OCI-M1 (cell line): ENCODE data around the gene LGALSL.
A peak's percentile ranks its signal among the peaks of the same experiment; 100 is the strongest.

ENCODE experiments used
- DNase-seq: peaks from one replicate; lab custom pipeline; 2025; lab: John Stamatoyannopoulos, UW

LGALSL gene

DNA sequence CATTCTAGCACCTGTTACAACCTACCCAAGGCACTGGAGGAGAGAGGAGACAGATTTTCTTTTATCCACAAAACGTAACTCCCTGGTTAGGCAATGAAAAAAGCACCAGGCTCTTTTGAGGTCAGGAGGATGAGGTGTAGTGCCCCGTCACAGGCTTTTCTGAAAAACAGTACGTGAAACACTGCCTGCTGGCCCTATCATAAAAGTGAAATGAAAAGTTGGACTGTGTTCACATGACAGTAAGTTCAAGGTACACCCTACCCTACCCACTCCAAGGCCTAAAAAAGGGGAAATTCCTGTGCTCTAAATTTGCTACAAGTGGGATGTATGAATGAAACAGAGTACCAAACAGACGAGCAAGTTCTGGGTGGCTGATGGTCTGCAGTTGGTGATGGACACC lies 17.6 kb downstream of the LGALSL start:
- DNase-seq = no peak

DNA sequence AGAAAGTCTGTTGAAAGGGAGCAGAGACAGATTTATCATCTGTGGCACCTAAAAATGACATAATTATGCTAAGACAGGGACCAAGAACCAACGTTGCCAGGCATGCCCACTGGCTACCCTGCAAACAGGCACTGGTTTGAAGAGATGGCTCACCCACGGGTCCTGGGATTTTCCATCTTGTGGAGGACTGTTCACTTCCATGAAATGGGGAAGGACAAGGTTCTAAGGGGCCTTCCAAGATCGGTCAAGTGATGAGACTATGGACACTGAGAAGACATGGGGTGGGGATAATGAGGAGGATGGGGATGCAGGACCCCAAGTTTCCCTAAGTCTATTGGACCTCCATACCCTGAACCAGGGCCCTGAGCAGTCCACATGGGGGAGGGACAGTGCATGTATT lies 18.9 kb downstream of the LGALSL start:
- DNase-seq = no peak

DNA sequence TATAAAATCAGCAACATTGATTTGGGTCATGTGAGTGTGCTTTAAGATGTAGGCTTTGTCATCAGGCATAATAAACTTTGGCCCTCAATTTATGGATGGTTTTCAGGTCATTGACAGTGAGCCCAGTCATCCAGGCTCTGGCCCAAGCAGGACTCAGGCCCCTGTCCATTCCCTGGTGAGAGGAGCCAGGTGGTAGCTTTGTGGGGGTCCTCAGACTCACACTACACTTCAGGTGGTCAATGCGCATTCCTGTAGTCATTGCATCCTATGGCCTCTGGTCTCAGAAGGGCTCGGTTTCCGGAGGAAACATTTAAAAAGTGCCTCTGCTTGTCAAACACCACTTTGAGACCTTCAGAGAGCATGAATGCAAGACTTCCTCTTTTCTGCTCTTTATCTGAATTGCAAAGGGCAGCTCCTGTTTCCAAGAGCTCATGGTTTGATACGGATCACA lies 20.2 kb downstream of the LGALSL start:
- DNase-seq = peak; percentile 78

GRCh38 chr2:64474636-64475035 lies 20.7 kb downstream of the LGALSL start:
- no peak for DNase-seq

DNA sequence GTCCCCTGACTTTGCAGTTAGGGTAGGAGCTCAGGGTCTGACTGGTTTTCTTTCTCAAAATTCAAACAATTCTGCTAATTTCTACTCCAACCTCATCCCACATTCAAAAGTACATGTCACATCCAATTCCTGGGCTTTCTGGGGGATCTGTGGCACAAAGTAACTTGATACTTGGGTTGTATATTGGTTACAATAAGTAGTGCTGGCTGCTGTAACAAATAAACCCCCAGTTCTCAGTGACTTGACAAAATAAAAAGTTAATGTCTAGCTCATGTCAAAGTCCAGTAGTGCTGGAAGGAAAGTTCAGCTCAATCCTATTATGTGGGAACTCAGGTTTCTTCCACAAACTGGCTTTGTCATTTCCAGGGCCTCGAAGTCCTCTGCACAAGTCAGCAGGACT lies 23.1 kb downstream of the LGALSL start:
- DNase-seq = no peak

DNA sequence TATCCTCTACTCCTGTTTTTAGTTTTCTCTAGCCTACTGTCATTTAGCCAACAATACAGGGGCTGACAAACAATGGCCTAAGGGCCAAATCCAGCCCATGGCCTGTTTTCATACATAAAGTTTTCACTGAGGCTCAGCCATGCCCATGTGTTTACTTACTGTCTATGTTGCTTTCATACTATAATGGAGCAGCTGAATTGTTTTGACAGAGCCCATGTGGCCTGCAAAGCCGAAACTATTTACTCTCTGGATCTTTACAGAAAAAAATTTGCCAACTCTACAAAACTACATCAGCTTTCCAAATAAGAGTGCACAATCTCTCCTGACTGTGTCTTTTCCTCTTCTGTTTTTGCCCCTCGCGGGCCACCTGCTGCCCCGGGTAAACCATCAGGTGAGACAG lies 24.0 kb downstream of the LGALSL start:
- no peak for DNase-seq

DNA sequence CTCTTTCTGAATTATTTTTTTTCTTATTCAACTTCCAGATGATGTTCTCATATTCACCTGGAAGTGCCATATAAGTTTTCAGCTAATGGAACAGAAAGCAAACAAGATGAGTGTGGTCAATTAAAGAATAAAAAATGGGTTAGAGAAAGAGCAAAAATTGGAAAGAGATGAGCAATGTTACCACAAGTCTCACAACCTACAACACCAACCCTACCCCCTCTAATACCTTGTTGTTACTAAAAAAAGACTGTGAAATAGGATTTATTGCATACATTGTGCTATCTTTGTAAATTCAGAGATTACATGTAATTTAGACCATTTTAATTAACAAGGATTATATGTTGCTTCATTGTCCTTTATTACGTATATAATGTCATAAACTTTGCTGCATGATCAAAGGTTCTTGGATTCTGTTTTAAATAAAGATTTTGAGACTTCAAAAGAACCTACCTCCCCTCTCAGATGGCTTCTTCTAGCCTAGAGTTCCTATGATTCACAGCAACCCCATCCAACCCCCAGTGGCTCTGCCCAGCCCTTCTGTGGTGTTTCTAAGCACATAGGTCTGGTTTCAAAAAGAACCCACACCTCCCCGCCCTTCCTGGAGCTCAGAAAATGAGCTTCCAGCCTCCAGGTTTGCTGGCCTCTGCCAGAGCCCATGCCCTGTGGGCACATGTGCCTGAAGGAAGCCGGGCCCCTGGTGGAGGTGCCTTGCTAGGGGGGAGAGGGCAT lies 24.7 kb downstream of the LGALSL start:
- no peak for DNase-seq

DNA sequence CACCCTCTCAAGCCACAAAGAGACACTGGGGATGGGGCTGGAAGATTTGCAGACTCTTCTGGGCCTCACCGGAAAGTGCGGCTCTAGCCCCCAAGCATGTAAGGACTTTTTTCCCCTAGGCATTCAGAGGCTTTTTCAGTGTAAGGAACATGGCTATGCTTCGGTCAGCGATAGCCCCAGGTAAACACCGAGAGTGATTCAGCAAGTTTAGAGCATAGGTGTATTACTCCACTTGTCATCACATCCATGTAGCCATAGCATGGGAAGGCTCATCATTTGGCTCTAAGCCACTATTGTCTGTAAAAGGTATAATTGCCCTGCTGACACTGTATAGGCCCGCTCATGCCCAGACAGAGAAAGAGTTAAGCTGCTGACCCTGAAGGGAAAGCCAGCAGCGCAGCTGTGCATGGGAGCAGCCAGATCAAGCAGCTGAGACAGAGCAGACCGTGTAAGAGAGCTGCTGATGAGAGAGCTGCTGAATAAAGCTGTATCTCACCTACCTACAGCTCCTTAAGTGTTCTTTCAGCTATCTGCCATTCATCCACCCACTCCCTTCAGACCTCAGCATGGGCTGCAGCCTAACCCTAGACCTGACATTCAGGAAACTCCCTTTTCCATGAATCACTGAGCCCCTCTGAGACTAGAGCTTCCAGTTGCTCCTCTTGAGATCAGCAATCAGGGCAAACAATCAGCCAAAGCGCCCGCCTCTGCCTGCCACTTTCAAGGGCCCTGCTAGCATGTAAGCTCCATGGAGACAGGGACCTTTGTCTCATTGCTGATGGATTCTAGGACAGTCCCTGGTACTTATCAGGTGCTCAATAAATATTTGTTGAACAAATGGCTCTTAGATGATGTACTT lies 25.5 kb downstream of the LGALSL start:
- no peak for DNase-seq

- no peak for DNase-seq
Measured at GRCh38 chr2:64481665-64482064, 27.7 kb downstream of the LGALSL start.

- DNase-seq = no peak
Measured at GRCh38 chr2:64482243-64482642, 28.3 kb downstream of the LGALSL start.

DNA sequence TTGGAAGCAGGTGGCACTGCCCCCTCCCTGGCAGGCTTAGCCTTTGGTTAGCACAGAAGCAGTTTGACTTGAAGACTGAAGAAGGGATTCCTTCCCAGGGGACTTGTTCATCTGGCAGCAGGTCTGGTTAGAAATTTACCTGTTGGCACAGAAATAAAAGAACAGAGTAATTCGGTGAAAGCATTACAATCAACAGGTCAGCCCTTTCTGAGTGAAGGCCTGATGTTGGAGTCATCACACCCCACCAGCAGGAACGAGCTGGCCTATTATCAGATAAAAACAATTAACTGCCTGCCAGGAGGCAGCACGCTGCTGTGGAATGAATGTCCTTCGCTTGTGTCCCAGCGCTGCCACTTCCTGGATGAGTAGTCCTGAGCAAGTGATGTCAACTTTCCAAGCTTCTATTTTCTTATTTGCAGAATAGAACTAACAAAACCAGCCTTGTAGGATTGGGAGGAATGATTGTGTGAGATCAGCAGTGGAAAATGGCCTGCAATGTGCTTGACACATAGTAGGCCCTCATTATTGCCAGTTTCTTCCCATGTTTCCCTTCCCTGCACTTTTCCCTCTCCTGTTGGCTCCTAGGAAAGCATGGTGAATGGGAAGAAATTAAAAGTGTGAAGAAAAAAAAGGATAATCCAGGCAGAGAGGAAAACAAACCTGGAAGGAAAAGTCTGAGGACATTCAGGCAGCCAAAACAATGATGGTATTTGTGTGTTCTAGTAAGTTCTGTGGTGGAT lies 29.0 kb downstream of the LGALSL start:
- no peak for DNase-seq

- DNase-seq = no peak
Measured at GRCh38 chr2:64485331-64485730, 31.4 kb downstream of the LGALSL start.

DNA sequence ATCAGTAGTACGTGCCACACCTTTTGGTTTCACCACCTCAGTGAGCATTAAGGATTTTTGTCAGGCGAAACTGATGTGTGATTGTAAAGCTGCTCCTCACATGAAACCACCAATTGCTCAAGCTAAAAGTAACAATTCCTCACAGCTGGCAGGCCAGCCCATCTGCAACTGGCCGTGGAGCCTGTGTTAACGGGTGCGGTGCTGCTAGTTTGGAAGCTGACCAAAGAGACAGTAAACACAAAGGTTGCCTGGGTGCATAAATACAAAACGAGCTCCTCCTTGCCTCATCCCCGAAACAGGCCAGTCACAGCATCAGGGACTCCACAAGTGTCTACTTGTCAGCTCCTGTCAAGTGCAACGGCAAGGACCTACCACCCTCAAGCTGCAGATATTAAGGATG lies 32.0 kb downstream of the LGALSL start:
- no peak for DNase-seq

- no peak for DNase-seq
Measured at GRCh38 chr2:64487256-64488049, 33.5 kb downstream of the LGALSL start.

- peak; percentile 70 for DNase-seq
Measured at GRCh38 chr2:64488050-64488974, 34.4 kb downstream of the LGALSL start.

DNA sequence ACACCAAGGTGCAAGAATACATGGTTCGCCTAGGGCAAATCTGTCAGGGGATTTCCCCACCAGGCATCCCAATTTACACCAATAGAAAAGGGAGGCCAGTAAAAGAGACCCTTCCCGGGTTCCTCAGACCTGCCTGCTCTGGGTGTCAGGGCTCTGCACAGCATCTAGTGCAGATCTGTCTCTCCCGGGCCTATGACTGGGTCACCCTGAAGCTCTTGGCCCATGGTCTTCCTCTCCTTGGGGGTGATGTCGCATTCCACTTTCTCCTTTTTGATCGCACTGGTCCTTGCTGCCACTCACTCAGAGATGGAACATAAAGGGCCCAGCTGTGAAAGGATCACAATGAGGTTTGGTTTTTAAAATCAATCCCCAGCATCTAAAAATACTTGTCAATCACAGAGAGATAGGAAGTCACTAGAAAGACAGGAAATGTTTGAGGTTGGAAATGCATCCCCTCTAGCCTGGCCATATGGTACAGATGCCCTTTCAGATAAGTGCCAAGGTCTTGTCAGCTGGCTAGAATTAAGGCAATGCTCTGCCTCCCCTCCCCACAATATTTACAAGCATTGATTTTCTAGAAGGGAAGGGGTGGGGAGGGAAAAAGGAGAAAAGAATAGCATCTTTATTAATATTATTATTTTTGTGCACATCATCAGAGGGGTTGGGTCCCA lies 35.3 kb downstream of the LGALSL start:
- DNase-seq = no peak

DNA sequence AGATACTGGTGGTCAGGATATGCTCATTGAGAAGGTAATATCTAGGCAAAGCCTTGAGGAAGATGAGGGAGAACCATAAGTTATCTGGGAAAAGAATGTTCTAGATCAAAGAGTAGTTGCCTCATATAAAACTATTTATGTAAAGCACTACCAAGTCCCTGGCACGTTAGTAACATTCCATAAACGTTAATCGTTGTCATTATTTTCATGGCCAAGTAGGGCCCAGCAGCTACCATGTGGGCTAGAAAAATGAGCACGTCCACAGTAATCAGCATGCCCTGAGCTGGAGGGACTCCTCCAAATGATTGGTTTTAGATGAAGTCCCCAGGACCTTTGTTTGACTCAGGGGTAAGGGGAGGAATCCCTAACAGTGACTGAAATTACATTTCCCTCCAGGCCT lies 37.5 kb downstream of the LGALSL start:
- no peak for DNase-seq

GRCh38 chr2:64492272-64492671 lies 38.3 kb downstream of the LGALSL start:
- no peak for DNase-seq

DNA sequence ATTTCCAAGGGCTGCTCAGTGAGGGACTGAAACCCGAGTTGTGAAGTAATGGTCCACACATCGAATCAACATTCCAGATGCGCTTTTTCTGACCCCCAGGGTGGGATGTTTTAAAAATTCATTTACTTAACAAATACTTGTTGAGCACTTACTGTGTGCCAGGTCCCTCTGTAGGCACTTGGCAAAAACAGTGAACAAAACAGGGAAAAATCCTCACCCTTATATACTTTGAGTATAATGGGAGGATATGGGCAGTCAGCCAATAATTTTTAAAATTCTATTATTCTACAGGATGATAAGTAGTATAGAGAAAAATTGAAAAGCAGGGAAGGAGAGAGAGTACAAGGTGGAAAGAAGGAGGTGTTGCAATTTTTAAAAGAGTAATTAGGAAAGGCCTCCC lies 38.9 kb downstream of the LGALSL start:
- no peak for DNase-seq

DNA sequence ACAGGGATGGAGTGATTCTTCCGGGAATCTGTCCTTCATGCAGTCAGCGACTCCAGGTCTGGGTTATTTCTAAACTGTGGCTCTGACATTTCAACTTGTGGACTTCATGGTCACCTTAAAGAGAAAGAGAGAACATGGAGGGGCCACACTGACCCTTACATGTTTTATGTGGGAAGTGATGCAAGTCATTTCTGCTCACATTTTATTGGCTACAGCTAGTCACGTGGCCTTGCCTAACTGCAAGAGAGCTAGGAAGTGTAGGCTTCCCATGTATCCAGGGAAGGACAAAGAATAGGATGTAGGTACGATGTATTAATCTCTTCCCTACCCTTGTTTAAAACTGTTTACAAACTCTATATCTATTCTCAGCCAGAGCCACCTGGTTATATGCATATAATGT lies 39.8 kb downstream of the LGALSL start:
- DNase-seq = peak; percentile 16
